ENCODE results near the gene NMRK1.

Gene NMRK1

GRCh38 chr9:75019022-75019421 is 68.9 kb downstream of the NMRK1 start:
- Mint-ChIP-seq H3K9me3 (no peaks in the 10 kb centered on the region), H3K4me3 (no peak overlapping the region), H3K4me1 (peaks cover 16% of the 10 kb centered on the region), H3K27me3 (no peaks in the 10 kb centered on the region), H3K27ac (no peak overlapping the region), H3K36me3 (peaks cover 4% of the 10 kb centered on the region)
- ATAC-seq (ENCODE audit: low read depth), result no peak
- no peak for DNase-seq (ENCODE audit: low spot score in 2 of 2)

GRCh38 chr9:75017378-75017777 is 70.6 kb downstream of the NMRK1 start:
- Mint-ChIP-seq H3K36me3 (peaks cover 7% of the 10 kb centered on the region), H3K4me1 (peaks cover 10% of the 10 kb centered on the region), H3K4me3 (no peak overlapping the region), H3K9me3 (no peaks in the 10 kb centered on the region), H3K27ac (no peak overlapping the region), H3K27me3 (no peaks in the 10 kb centered on the region)
- ATAC-seq (ENCODE audit: low read depth), result no peak
- no peak for DNase-seq (ENCODE audit: low spot score in 2 of 2)

GRCh38 chr9:75013735-75014134 is 74.2 kb downstream of the NMRK1 start:
- Mint-ChIP-seq H3K36me3 (peaks cover 21% of the 10 kb centered on the region), H3K9me3 (no peaks in the 10 kb centered on the region), H3K27me3 (no peaks in the 10 kb centered on the region), H3K27ac (no peak overlapping the region), H3K4me3 (no peak overlapping the region), H3K4me1 (peaks cover 3% of the 10 kb centered on the region)
- ATAC-seq (ENCODE audit: low read depth) (no peak), DNase-seq (ENCODE audit: low spot score in 2 of 2) (no peak)

All from memory B cell (primary cell).